WTC11 (cell line): ENCODE measurements around the gene MAB21L1. TPM values are rescaled to one million over a fixed set of nuclear protein-coding genes. Genes with fewer than 3 reads are reported as not detected.

Source experiments
- ATAC-seq: fragments of 200-7000 bp; cut with Tn5 transposase; 2 replicates; pipeline ENCODE4 v1.10.0; 2021; ENCODE audit warnings: mild to moderate bottlenecking, moderate library complexity
- CTCF ChIA-PET: fragments of 300-600 bp; sonication (Branson Sonifier 250); formaldehyde crosslinking; loops from one replicate; lab custom pipeline; 2021; ENCODE audit warnings: antibody characterized with exemption; lab: Charles Lee
- POLR2A ChIA-PET: fragments of 350-600 bp; sonication (Branson Sonifier 250); formaldehyde crosslinking; loops from one replicate; lab custom pipeline; 2021; ENCODE audit warnings: antibody characterized with exemption; lab: Charles Lee
- DNase-seq: peaks from one replicate; pipeline ENCODE4 v3.0.0; 2021; ENCODE audit warnings: low spot score
- H3K27ac Mint-ChIP-seq: 2 replicates; pipeline ENCODE4 v1.8.0; 2021; ENCODE audit warnings: mixed read lengths
- H3K27me3 Mint-ChIP-seq: 2 replicates; pipeline ENCODE4 v1.8.0; 2021; ENCODE audit warnings: low read depth, mild to moderate bottlenecking, moderate library complexity, mixed read lengths
- H3K36me3 Mint-ChIP-seq: 2 replicates; pipeline ENCODE4 v1.8.0; 2021; ENCODE audit warnings: mixed read lengths
- H3K4me1 Mint-ChIP-seq: 2 replicates; pipeline ENCODE4 v1.8.0; 2022; ENCODE audit warnings: mixed read lengths
- H3K4me3 Mint-ChIP-seq: 2 replicates; pipeline ENCODE4 v1.8.0; 2021; ENCODE audit warnings: mild to moderate bottlenecking, moderate library complexity, mixed read lengths
- H3K9me3 Mint-ChIP-seq: 2 replicates; pipeline ENCODE4 v1.8.0; 2021; ENCODE audit warnings: mixed read lengths
- ARID4B ChIP-seq: sonication (generic); formaldehyde crosslinking; IDR thresholded peaks from 2 replicates; pipeline ENCODE4 v1.8.0; 2023; ENCODE audit warnings: missing genetic modification reagents, mild to moderate bottlenecking, borderline replicate concordance
- ATF1 ChIP-seq: sonication (generic); formaldehyde crosslinking; IDR thresholded peaks from 2 replicates; pipeline ENCODE4 v1.8.1; 2023; ENCODE audit warnings: mild to moderate bottlenecking, moderate library complexity, missing genetic modification reagents
- E2F4 ChIP-seq: sonication (generic); formaldehyde crosslinking; IDR thresholded peaks from 2 replicates; pipeline ENCODE4 v1.8.1; 2022; ENCODE audit warnings: low read depth, mild to moderate bottlenecking, moderate library complexity, missing genetic modification reagents, borderline replicate concordance
- ETV6 ChIP-seq: sonication (generic); formaldehyde crosslinking; IDR thresholded peaks from 2 replicates; pipeline ENCODE4 v1.8.1; 2022; ENCODE audit warnings: mild to moderate bottlenecking, missing genetic modification reagents
- FOXK1 ChIP-seq: sonication (generic); formaldehyde crosslinking; IDR thresholded peaks from 2 replicates; pipeline ENCODE4 v1.8.0; 2022; ENCODE audit warnings: mild to moderate bottlenecking, moderate library complexity, missing genetic modification reagents
- GABPB1 ChIP-seq: sonication (generic); formaldehyde crosslinking; IDR thresholded peaks from 2 replicates; pipeline ENCODE4 v1.8.1; 2023; ENCODE audit warnings: mild to moderate bottlenecking, missing genetic modification reagents
- HMGA2 ChIP-seq: fragments of 250-450 bp; sonication (Bioruptor Pico); IDR thresholded peaks from 2 replicates; pipeline ENCODE4 v1.4.0; 2021; ENCODE audit warnings: mild to moderate bottlenecking, moderate library complexity
- JAZF1 ChIP-seq: fragments of 250-450 bp; sonication (Bioruptor Pico); IDR thresholded peaks from 2 replicates; pipeline ENCODE4 v1.9.0; 2021; ENCODE audit warnings: moderate library complexity, mild to moderate bottlenecking, inconsistent platforms
- KAT7 ChIP-seq: sonication (generic); formaldehyde crosslinking; IDR thresholded peaks from 2 replicates; pipeline ENCODE4 v1.8.1; 2023; ENCODE audit warnings: missing genetic modification reagents, mild to moderate bottlenecking, borderline replicate concordance
- MYBL2 ChIP-seq: sonication (generic); formaldehyde crosslinking; IDR thresholded peaks from 2 replicates; pipeline ENCODE4 v1.8.1; 2023; ENCODE audit warnings: mild to moderate bottlenecking, moderate library complexity, missing genetic modification reagents
- NR1H2 ChIP-seq: sonication (generic); formaldehyde crosslinking; IDR thresholded peaks from 2 replicates; pipeline ENCODE4 v1.9.0; 2021; ENCODE audit warnings: mild to moderate bottlenecking, moderate library complexity, missing genetic modification reagents
- PRRX2 ChIP-seq: fragments of 250-450 bp; sonication (Bioruptor Pico); IDR thresholded peaks from 2 replicates; pipeline ENCODE4 v1.8.0; 2021; ENCODE audit warnings: mild to moderate bottlenecking
- SMAD4 ChIP-seq: sonication (generic); formaldehyde crosslinking; IDR thresholded peaks from 2 replicates; pipeline ENCODE4 v1.8.0; 2022; ENCODE audit warnings: mild to moderate bottlenecking, missing genetic modification reagents
- SP1 ChIP-seq: sonication (generic); formaldehyde crosslinking; conservative IDR thresholded peaks from 2 replicates; pipeline ENCODE4 v1.8.1; 2022; ENCODE audit warnings: missing genetic modification reagents
- ZNF425 ChIP-seq: fragments of 250-450 bp; sonication (Bioruptor Pico); conservative IDR thresholded peaks from 2 replicates; pipeline ENCODE4 v1.9.0; 2021; ENCODE audit warnings: mild to moderate bottlenecking
- ZNF512 ChIP-seq: sonication (generic); formaldehyde crosslinking; IDR thresholded peaks from 2 replicates; pipeline ENCODE4 v1.8.1; 2022; ENCODE audit warnings: missing genetic modification reagents, borderline replicate concordance
- ZNF532 ChIP-seq: fragments of 250-450 bp; sonication (Bioruptor Pico); IDR thresholded peaks from 2 replicates; pipeline ENCODE4 v1.9.0; 2021; ENCODE audit warnings: mild to moderate bottlenecking, borderline replicate concordance
- ZSCAN18 ChIP-seq: fragments of 250-450 bp; sonication (Bioruptor Pico); IDR thresholded peaks from 2 replicates; pipeline ENCODE4 v2.1.2; 2022; ENCODE audit warnings: mild to moderate bottlenecking, moderate library complexity
- total RNA-seq: library from RNA; stranded (reverse); gene quantifications from 3 replicates; pipeline ENCODE4 v1.2.3, GENCODE V29; 2021

MAB21L1 gene
- total RNA-seq, 1 experiment from 2014 or later = 0.15 TPM

- Mint-ChIP-seq H3K9me3 (no peaks in the 10 kb centered on the region), H3K27ac (no peak overlapping the region), H3K4me3 (no peak overlapping the region), H3K27me3 (no peaks in the 10 kb centered on the region), H3K36me3 (no peaks in the 10 kb centered on the region), H3K4me1 (peaks cover 16% of the 10 kb centered on the region)
- no peak for ATAC-seq
- ChIA-PET CTCF (no interaction called here), POLR2A (no interaction called here)
- no peak for TF ChIP-seq JAZF1
- TF ChIP-seq MYBL2 (CRISPR knock-in tag) = no peak
- no peak for TF ChIP-seq ZNF512 (CRISPR knock-in tag)
- no peak for TF ChIP-seq ZNF425 (CRISPR knock-in tag)
- no peak for TF ChIP-seq SP1 (CRISPR knock-in tag)
- TF ChIP-seq ZSCAN18 (CRISPR knock-in tag) = no peak
- no peak for TF ChIP-seq PRRX2 (CRISPR knock-in tag)
- TF ChIP-seq SMAD4 (CRISPR knock-in tag) = no peak
- no peak for TF ChIP-seq NR1H2
- TF ChIP-seq ATF1 (CRISPR knock-in tag) = no peak
- TF ChIP-seq GABPB1 (CRISPR knock-in tag) = no peak
- no peak for TF ChIP-seq ARID4B (CRISPR knock-in tag)
- no peak for TF ChIP-seq HMGA2 (CRISPR knock-in tag)
- no peak for TF ChIP-seq FOXK1
- DNase-seq = no peak
Observed at GRCh38 chr13:35514061-35514477, 37.6 kb upstream of the MAB21L1 start.

GRCh38 chr13:35512271-35512920, 35.9 kb upstream of the MAB21L1 start:
- CTCF ChIA-PET = no interaction called here
- H3K4me1 Mint-ChIP-seq = peaks cover 11% of the 10 kb centered on the region
- H3K27me3 Mint-ChIP-seq = no peaks in the 10 kb centered on the region
- H3K27ac Mint-ChIP-seq = no peak overlapping the region
- no peaks in the 10 kb centered on the region for H3K36me3 Mint-ChIP-seq
- H3K9me3 Mint-ChIP-seq = no peaks in the 10 kb centered on the region
- POLR2A ChIA-PET = interaction anchor here (0.5 to 1.1 kb wide), 5 partner anchors 12 to 1993 kb away, joined by 3 to 5 read pairs (median 3); no protein-coding TSS in a partner anchor
- DNase-seq = no peak
- ATAC-seq = 0 out of 2 replicates have a peak, but pooled peaks have one; percentile 28
- no peak overlapping the region for H3K4me3 Mint-ChIP-seq
- TF ChIP-seq ETV6 (CRISPR knock-in tag) (no peak), E2F4 (CRISPR knock-in tag) (no peak), ZNF532 (no peak), KAT7 (CRISPR knock-in tag) (no peak)
